HFFc6 (cell line): ENCODE results near the gene RASEF. TPM values are rescaled to one million over a fixed set of nuclear protein-coding genes. Genes with fewer than 3 reads are reported as not detected.

Experiments used
- DNase-seq: peaks from one replicate; pipeline ENCODE4 v3.0.0-alpha.2; 2018
- H3K27ac Mint-ChIP-seq: 2 replicates; pipeline ENCODE4 v1.8.0; 2020; ENCODE audit warnings: mild to moderate bottlenecking, mixed read lengths
- H3K27me3 Mint-ChIP-seq: 2 replicates; pipeline ENCODE4 v1.8.0; 2021; ENCODE audit warnings: mild to moderate bottlenecking, moderate library complexity, mixed read lengths; ENCODE audit not compliant: insufficient read depth
- H3K36me3 Mint-ChIP-seq: 2 replicates; pipeline ENCODE4 v1.8.0; 2021; ENCODE audit warnings: low read depth, mixed read lengths
- H3K4me1 Mint-ChIP-seq: 2 replicates; pipeline ENCODE4 v1.8.0; 2020; ENCODE audit warnings: low read depth, mixed read lengths
- H3K4me3 Mint-ChIP-seq: 2 replicates; pipeline ENCODE4 v1.8.0; 2020; ENCODE audit warnings: mild to moderate bottlenecking, moderate library complexity, mixed read lengths
- H3K9me3 Mint-ChIP-seq: 2 replicates; pipeline ENCODE4 v1.8.0; 2020; ENCODE audit warnings: mild to moderate bottlenecking, mixed read lengths
- total RNA-seq, 6 experiments: library from RNA; stranded (reverse); fragmentation: NEBNext Ultra II Directional; extraction: Animal tissue kit (Norgen Biotek cat#: 25700); gene quantifications; 2 replicates in 1 of 6; 3 replicates in 5 of 6; pipeline ENCODE4 v1.2.3, GENCODE V29; 2021
- TF ChIP-seq, protein P1 (sequence below): fragments of 200-600 bp; sonication (generic); IDR thresholded peaks from 2 replicates; pipeline ENCODE4 v1.5.0; 2021; ENCODE audit warnings: antibody characterized with exemption, mild to moderate bottlenecking

RASEF gene
- total RNA-seq, 6 experiments from 2014 or later: 0.05 to 0.10 (median 0.08) TPM; not detected in 3

DNA sequence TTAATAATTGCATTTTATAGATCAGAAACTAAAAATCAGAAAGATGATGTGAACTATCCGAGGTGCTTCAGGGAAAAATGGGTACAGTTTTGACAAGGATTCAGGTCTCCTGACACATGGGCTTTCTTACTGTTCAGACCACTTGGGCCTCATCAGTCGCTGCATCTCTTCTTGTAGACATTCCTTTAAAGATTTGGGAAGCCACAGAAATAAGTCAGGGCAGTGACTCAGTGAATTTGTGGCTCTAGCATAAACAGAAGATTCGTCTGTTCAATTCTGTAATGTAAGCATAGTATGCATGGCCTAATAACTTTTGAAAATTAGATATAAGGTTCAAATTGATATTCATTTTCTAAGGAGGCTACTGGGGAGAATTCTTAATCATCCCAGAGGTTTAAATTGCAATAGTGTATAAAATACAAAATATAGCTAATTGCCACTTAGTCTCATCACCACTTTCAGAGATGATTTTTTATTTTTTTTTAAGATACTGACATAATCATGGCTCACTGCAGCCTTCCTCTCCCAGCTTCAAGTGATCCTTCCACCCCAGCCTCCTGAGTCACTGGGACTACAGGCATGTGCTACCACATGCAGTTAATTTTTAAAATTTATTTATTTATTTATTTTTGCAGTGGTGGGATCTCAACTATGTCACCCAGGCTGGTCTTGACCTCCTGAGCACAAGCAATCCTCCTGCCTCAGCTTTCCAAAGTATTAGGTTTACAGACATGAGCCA is 48.9 kb downstream of the RASEF start:
- H3K4me1 Mint-ChIP-seq: peaks cover 37% of the 10 kb centered on the region
- TF ChIP-seq, protein P1, sequence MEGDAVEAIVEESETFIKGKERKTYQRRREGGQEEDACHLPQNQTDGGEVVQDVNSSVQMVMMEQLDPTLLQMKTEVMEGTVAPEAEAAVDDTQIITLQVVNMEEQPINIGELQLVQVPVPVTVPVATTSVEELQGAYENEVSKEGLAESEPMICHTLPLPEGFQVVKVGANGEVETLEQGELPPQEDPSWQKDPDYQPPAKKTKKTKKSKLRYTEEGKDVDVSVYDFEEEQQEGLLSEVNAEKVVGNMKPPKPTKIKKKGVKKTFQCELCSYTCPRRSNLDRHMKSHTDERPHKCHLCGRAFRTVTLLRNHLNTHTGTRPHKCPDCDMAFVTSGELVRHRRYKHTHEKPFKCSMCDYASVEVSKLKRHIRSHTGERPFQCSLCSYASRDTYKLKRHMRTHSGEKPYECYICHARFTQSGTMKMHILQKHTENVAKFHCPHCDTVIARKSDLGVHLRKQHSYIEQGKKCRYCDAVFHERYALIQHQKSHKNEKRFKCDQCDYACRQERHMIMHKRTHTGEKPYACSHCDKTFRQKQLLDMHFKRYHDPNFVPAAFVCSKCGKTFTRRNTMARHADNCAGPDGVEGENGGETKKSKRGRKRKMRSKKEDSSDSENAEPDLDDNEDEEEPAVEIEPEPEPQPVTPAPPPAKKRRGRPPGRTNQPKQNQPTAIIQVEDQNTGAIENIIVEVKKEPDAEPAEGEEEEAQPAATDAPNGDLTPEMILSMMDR: no peak
- peaks cover 5% of the 10 kb centered on the region for H3K36me3 Mint-ChIP-seq
- no peaks in the 10 kb centered on the region; the same call in 1 of the 2 replicates for H3K27me3 Mint-ChIP-seq
- peak overlapping the region; percentile 94 for H3K27ac Mint-ChIP-seq
- peaks cover 5% of the 10 kb centered on the region for H3K9me3 Mint-ChIP-seq
- DNase-seq: peak; percentile 72
- peak overlapping the region; percentile 75 for H3K4me3 Mint-ChIP-seq

DNA sequence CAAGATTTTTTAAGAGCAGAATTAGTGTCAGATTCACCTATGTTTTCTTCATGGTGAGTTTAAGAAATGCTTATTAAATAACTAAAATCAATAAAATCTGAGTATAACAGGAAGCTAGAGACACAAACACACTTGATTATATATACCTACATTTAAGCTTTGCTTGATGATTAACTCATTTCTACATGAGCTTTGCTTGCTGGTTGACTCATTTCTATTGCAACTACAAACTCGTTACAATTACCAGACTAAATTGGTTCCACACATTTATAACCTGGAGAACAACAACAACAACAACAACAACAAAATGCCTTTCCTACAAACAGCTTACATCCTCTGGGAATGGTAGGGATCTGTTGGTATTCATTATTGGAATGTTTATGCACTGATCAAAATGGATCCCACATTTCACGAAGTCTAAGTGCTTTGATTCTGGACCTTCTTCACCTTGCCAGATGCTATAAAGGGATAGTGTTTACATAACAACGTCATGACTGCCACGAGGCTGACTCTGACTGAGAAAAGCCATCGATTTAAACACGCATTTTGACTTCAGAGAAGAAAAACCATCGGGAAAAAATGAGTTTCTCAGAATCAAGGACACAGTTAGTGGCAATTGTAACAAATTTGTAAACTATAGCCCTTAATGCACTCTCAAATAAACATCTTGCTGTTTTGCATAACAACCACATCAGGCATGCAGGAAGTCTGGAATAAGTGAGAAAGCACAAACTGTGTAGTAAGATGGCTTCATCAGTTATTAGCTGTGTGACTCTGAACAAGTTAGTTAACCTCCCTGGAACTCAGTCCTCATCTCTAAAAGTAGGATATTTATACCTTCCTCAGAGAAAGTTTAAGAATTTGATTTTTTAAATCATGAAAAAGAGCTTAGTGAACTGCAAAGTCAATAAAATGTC is 49.8 kb downstream of the RASEF start:
- H3K27me3 Mint-ChIP-seq: no peaks in the 10 kb centered on the region; the same call in none of the 2 replicates
- peaks cover 5% of the 10 kb centered on the region for H3K36me3 Mint-ChIP-seq
- H3K9me3 Mint-ChIP-seq: peaks cover 5% of the 10 kb centered on the region
- peaks cover 37% of the 10 kb centered on the region for H3K4me1 Mint-ChIP-seq
- peak overlapping the region; percentile 75 for H3K4me3 Mint-ChIP-seq
- H3K27ac Mint-ChIP-seq: peak overlapping the region; percentile 94
- TF ChIP-seq, protein P1: no peak
- DNase-seq: peak; percentile 47

DNA sequence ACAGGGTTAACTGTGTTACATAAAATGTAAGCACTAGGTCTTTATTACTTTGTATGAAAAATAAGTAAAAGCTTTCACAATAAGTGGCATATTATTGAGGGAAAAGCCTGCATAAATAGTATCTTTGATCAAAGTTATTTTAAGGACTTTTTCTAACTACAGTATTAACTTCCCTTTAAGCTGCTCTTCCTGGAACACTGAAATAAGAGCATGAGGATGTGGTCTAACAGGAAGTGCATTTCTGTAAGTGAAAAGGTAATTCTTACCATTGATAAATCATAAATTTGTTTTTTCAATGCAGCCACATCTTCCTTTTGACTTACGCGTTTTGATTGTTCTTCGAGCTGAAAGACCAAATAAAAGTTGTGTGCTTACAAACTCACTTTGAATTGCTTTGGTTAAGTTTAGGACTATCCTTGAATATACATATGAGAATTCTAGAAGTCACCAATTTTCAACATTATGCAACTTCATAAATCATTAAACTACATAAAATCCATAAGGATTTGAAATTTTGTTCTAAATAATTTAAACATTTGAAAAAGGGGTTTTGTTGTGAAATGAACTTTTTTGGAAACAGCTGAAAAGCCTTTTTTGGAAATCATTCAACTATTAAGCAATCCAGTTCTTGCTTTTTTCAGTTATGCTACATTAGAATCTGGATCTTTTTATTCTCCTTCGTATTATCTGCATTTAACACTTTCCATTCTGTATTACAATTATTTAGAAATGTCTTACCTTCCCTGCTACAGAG is 50.6 kb downstream of the RASEF start:
- DNase-seq: no peak
- Mint-ChIP-seq H3K4me1 (peaks cover 37% of the 10 kb centered on the region), H3K9me3 (no peaks in the 10 kb centered on the region), H3K4me3 (no peak overlapping the region), H3K27ac (peak overlapping the region; percentile 94), H3K27me3 (no peaks in the 10 kb centered on the region; the same call in none of the 2 replicates), H3K36me3 (no peaks in the 10 kb centered on the region)
- TF ChIP-seq, protein P1: no peak

DNA sequence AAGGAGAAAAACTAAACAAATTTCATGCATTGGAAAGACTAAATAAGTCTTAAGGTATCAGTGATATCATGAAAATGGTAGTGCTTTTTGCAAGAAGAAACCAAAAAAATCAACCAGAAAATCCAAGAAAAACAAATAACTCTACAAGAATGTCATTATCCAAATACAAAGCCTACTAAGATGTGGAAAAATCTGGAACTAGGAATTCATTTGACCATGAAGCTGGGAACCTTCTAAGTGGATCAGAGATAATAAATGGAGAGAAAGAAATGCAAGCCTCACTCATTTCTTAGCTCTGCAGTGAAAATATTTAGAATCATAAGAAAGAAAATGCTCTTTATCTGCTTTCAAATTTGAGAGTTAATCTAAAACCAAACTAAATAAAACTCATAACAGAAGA is 51.3 kb downstream of the RASEF start:
- TF ChIP-seq, protein P1: no peak
- Mint-ChIP-seq H3K27ac (peak overlapping the region; percentile 29; the same call in 1 of the 2 replicates), H3K9me3 (no peaks in the 10 kb centered on the region), H3K4me1 (peaks cover 37% of the 10 kb centered on the region), H3K4me3 (no peak overlapping the region), H3K27me3 (no peaks in the 10 kb centered on the region; the same call in none of the 2 replicates), H3K36me3 (no peaks in the 10 kb centered on the region)
- DNase-seq: peak; percentile 30
